CD1c-positive myeloid dendritic cell (primary cell): ENCODE measurements around the gene GABRB1.

Experiments
- DNase-seq: peaks from one replicate; pipeline ENCODE4 v3.0.0-alpha.2; 2016; ENCODE audit errors: extremely low spot score

The GABRB1 gene

DNA sequence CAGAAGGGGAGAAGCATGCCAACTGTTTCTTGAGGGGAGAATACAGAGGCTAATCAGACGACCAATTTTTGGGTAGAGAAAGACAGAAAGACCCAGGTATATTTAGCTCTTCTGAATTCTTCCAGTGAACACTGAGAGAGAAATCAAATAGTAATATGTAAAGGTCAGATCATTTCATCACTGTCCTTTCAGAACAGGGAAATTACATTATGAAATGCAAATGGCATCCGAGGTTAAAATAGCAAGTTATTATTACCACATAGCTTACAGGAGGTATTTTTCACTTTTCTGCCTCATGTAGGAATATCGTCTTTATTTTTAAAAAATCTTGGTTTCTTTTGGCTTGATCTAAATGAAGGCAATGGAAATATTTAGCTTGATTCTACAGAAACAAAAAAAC lies 18.0 kb downstream of the GABRB1 start:
- DNase-seq: no peak

DNA sequence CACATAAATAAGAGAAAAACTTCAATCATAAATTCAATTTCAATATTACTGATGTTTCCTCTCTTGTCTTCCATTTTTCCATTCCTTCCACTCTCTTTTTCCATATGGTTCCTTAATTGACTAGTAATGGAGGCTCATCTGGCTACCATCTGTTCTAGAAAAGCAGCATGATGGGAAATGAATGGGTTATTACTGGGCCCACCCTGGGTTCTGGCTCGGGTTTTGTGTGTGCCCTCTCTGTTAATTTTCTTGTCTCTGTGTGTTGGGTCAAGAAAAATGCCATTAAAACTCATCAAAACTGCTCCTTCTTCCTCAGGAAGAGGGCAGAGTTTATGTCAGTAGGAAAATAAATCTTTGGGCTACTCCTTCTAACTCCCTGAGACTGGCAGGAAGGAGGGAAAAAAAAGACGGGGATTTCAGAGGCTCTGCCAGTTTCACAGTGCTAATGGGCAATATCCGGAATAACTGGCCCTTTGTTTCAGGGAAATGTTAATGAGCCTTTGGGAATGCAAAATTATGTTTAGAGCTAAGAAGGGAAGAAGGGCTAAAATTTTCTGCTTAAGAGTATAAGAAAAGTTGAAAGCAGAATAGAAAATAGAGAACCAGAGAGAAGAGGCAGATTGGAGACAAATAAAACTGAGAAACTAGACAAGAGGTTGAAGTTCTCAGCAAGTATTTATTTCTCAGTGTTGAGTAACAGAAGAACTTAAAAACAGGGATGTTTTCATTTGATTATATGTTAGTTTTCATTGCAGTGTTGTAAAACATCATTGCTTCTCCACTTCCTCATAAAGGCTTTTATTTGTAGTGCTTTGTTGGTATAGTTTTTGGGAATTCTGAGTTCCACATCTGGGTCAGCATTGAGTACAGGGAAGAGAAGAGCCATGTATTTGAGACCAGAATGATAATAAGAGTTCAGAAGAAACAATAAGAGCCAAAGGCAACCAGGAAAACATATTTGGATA lies 19.7 kb downstream of the GABRB1 start:
- DNase-seq: no peak

DNA sequence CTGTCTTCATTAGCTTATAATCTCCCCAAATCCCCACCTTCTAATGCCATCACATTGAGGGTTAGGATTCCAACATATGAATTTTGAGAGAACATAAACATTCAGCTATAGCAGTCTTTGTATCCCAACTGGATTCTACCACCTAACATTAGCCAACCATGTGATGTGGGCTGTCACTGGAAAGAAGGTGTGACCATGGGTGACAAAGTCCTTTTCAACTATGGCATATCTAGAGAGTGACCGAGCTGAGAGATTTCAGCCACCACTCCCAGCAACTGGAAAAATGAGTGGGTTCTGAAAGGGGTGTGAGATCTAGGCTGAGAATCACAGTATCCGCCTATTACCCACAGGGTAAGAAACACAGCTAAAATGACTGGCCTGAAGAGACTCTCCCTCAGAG lies 22.1 kb downstream of the GABRB1 start:
- DNase-seq: no peak

DNA sequence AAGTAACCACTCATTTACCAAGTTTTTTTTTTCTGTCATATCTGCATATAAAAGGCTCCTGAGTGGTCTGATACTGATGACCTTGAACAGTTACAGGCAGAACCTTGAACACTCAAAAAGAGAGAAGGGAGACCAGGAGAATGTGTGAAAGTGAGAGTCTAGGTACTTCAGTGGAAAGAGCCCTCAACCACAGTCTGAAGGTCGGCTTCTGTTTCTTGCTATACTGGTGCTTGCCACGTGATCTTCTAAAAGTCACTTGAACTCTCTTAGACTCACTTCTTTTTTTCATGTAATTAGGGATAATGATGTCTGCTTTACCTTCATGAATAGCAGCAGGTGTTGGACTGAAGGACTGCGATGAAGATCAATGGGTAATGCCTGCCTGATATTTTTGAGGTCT lies 22.8 kb downstream of the GABRB1 start:
- no peak for DNase-seq

DNA sequence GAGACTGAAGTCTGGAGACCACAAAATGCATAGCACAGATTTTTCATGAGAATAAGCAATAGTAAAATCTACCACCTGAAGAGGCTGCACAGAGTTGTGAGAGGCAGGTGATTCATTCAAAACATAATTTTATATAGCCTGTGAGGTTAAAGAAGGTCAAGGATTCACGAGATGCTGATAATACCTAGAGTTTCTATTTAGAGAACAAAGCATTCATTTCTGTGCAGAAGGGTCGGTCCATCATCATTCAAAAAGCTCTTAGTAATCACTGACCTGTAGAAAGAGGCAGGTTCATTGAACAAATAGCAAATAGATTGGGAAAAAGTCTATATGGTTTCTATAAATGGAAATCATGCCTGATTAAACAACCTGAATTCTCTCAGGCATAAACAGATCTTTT lies 26.6 kb downstream of the GABRB1 start:
- no peak for DNase-seq

DNA sequence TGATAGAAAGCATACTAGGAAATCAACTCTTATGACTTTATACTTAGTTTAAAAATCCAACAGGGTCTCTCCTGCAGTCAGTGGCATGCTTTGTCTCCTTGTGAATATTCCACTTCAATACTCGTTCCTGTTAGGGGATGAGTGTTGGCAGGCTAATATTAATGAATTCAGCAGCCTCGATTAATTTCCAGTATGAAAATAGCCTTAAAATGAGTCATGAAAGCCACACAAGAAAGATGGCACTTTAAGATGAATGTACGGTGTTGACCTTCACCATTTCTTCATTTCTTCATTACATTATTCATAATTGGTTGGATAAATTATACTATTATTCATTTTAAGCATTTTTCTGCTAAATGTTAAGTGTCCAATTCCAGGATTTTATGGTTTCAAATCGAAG lies 29.2 kb downstream of the GABRB1 start:
- no peak for DNase-seq

DNA sequence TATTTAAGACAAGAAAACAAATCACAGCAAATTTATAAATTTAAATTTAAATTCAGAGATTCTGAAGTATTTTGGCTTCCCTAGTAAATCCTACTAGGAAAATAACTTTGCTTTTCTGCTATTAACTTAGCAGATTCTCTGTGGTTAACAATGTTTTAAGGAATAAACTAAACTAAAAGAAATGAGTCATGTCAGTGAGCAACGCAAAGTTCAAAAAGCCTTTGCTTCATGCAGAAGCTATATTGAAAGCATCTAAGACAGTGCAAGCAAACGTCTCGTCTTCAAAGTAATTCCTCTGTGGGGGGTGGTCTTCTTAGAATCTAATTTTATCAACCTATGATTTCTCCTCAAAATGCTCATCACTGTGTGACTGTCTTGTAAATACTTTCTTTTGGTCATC lies 30.1 kb downstream of the GABRB1 start:
- DNase-seq: no peak

DNA sequence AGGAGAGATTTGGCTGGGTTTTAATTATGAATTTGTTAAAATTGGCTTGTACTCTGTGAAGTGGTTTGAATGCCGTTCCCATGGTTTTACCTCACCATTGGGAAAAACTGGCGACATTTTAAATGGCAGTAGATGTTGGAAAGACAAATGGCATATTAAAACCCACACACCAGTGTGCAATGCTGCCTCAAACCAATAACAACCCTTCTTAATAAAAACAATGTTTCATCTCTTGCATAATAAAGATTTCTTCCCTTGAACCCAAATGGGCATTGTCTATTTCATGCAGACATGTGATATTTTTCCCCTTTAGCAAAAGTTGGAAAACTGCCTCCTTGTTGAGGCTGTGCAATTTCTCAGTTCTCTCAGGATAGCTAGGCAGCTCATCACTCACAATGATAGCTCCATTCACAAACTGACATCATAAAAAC lies 33.7 kb downstream of the GABRB1 start:
- no peak for DNase-seq

DNA sequence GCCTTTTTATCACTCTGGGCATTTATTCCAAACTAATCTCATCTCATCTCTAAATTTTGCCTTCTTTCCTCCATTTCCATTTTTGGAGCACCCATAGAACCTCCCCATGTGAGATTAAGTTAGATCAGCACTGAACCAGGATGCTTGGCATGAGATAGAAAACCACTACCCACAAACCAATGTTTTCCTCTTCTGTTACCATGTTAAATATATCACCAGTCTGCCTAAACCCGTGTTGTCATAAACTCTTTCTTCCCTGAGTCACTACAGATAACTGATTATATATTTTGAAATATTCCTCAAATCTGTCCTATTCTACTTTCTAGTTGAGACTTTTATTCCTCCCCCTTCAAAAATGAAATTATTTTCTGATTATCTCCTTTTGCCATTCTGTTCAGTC lies 37.6 kb downstream of the GABRB1 start:
- no peak for DNase-seq

DNA sequence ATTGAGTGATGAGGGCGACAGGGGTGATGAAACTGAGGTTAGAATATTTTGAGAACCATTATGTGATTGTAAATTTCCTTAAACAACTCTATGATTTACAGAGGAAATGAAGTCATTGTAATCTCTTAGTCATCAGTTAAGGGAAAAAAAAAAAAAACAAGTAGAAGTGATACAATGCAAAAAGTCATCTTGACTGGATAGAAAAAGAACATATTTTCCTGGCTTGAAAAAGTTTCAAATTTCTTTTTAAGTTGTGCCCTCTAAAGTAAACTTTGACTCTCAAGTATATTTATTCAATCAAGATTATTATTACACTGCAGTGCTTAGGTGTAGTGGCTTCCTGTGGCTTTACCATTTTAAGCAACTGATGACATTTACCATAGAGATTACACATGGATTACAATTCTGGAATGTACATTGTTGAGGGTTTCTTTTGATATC lies 40.6 kb downstream of the GABRB1 start:
- no peak for DNase-seq

DNA sequence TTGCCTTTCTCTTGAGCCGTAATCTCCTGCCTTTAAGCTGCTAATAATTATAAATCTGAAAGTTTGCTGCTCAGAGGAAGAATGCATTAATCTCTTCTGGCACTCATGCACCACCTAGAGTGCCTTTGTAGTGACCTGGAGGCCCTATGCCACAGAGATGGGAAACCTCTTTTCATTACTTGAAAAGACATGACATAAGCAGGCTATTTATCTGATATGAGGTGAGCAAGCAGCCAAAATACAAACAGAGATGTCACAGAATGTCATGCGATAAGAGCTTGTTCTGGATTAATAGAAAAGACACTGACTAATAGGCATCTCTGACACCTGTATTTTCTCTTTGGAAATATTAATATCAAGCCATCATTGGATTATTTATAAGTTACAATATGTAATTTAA lies 42.3 kb downstream of the GABRB1 start:
- DNase-seq: no peak

DNA sequence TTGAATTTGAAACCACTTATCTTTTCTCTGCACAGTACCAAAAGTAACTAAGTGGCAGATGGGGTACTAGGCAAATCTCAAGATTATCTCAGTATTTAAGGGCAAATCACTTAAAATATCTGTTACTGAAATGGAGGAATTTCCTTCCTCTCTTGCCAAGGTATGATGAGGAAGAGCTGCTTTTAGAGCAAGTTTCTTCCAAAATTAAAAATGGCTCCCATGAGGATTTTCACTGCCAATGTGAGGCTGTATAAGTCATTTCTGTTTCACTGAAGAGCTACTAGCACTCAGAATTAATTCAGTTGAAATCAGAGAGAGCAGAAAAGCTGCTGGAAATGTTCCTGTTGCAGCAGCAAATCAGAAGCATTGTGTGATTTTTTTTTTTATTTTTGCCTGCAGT lies 43.4 kb downstream of the GABRB1 start:
- no peak for DNase-seq

DNA sequence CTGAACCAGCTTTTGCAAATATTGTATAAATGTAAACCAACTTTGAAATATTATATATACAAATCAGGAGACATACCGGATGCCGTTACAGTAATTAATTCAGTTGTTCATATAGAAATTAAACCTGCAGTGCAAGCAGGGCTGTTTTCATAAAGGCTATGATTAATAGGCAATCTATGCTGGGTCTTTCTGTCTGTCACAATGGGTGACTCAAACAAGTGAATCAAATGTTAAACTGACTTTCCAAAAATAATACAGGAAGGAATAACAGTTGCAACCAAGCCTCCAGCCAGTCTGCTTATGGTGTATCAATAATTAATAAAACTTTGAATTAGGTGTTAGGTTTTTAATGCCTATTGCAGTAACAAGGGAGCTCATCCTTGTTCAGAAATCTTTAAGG lies 43.9 kb downstream of the GABRB1 start:
- DNase-seq: no peak

DNA sequence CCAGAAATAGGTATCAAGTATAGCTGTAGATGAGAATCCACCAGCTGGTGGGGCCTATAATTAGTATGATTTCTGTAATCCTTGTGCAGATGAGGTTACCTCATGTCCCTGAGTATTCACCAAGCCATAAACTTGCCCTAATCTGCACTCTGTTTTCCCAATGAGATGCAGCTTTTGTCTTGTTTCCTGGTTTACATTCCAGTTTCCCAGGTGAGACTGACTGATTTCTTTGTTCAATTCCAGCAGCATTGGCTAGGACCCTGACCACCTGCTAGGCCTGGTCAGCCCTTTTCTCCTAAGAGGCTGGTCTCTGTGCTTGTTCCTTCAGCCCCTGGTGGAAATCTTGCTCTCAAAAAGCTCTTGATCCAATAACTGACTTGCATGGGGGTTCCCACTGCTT lies 44.6 kb downstream of the GABRB1 start:
- DNase-seq: no peak

DNA sequence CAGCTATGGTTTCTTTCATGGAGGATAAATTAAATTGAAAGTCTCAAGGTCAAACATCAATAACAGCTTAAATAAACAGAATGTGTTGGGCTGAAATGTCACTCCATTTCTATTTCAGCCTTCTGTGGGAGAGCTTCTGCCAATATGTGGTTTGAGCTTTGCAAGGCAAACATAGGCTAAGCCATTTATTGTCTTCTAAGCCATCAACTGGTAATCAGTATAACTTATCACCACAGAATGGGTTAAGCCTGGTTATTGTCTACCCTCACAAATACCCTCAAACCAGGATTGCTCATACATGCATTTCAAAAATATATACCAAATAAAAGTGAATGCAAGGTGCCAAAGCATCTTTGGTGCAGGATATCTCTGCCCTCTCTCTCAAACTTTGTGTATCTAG lies 52.7 kb downstream of the GABRB1 start:
- DNase-seq: no peak

DNA sequence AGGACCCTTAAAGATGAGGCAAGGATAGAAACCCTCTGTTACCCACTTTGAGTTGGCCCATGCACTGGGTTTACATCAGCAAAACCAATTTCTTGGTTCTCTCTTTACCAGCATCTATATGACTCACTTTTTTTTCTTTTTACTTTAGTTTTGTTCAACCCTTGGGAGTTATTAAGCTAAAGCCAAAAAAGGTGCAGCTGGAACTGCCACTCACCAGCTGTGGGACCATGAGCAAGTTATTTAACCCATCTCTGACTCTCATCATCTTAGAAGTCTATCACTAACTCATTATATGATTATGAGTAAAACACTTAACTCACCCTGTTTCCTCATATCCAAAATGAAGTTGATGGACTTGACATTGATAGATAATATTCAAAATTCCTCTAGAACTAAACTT lies 53.4 kb downstream of the GABRB1 start:
- DNase-seq: no peak

DNA sequence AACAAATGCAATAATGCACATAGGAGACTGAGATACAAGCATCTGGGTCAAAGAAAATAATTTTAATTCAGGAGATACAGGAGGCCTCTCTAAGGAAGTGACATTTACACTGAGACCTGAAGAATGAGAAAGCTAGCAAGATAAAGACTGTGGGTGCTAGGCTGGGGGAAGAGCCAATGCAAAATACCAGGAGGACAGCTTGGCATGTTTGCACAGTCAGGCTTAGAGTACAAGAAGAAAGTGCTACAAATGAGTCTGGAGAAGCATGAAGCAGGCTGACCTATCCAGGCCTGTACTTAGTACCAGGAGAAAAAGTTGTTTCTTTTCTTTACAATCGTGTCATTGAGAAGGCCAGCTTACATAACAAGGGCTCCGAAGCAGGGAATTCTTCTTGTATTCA lies 56.9 kb downstream of the GABRB1 start:
- DNase-seq: no peak

DNA sequence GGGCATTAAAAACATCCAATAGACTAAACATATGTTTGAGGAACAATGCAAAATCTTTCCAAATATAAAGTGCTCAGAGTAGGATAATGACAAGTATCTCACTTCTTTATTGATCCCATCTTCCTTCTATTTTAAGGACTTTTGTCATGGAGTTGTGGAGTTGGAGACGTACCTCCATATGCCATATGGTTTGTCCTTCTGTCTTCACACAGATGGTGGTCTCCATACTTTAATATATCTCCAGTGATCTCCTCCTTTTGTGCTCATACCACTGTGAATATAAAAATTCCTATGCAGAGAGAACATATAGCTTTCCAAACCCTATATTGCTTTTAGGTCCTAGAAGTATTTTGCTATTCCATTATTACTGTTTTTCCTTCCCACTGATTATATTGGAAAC lies 64.5 kb downstream of the GABRB1 start:
- no peak for DNase-seq

DNA sequence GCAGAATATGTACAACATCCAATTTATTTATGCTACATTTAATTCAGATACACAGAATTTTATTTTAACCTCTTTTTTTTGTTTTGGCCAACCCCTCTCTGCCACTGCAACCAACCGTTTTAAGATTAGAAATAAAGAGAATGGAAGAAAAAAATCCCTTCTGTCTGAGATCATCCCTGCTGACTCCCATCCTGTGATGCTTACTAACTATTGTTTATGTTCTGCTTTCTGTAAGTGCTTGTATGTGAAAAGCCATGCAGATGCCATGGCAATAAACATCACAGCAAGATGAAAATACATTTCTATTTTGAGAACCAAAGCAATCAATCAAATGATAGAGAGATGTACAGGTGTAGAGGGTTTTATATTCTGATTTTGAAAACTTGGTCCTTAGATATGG lies 70.1 kb downstream of the GABRB1 start:
- DNase-seq: no peak

DNA sequence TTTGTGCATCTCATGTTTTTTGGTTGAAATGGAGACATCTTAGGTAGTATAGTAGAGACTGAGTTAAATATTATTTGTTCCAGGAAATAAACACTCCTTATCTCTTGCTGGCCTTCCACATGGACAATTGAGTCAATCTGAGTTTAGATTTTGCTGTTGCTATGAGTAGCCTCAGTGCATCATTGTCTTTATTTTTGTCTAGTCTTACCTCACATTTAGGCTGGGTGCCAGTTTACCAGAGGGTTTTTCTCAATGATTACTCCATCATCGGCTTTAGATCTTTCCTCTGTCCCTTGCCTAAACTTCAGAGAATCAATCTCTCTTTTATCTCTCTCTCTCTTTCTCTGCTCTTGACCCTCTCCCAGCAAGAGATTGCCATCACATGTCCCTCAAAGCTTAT lies 73.6 kb downstream of the GABRB1 start:
- DNase-seq: no peak

DNA sequence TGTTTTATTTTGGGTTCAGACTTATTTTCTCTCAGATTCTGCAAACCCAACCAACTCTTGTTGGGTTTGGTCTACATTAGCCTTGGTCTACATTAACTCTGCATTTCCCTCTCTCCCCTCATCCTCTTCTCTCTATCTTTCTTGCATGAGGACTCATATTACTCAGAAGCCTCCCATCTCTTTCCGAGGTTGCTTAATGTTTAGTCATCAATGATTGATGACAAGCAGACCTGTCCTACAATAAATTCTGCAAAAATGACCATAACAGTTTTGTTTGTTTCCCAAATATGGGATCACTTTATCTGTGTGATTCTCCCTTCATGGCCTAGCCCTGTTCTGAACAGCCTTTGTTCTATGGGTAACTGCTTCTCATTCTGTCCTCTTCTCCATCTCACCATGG lies 75.2 kb downstream of the GABRB1 start:
- DNase-seq: no peak

DNA sequence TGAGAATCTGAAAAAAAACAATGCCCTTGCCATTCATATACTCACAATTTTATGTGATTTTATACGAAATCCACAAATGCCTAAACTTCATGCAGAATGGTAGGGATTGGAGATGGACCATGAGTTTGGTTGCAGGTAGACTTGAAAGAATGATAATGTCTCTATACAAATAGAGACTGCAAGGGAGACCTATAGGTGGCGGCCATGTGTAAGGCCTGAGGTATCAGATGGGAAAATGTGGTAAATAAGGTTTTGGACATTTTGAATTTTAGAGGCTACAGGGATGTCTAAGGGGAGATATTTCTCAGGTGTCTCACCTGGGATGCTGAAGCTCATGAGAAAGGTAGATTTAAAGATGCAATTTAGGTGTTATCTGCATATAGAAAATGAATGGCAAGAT lies 78.0 kb downstream of the GABRB1 start:
- DNase-seq: no peak

DNA sequence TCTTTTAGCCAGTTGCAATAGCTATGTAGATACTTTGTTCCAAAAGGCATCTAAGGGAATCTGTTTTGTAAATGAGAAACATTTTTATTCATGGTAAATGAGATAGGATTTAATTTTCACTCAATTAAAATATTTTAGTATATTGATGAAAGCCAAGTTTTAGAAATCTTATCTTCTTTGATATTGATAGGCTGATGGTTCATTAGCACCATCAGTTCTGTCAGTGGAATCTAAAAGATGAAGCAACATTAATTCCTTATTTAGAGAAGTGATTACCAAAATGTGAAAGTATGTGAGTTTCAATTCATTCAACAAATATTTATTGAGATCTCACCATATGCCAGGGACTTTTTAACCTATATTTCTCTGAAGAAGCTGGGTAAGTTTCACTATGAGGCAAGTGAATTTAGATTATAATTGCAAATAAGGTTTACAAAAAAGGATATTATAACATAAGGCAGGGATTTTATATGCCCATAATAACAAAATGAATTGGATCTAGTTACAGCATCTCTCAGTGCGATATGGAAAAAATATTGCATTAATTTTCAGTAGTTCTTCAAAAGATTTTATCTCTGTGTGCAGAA lies 79.3 kb downstream of the GABRB1 start:
- DNase-seq: no peak
